HG02798 (cell line): ENCODE results near the gene CSTPP1.
"Not testable (repeated sequence)": the region's sequence is repeated elsewhere in the genome, so short reads cannot be mapped to it uniquely, and the experiment has no call there.

Experiments used
- ATAC-seq: cut with Tn5 transposase; IDR thresholded peaks from one replicate; pipeline ENCODE4 v1.9.1; 2021; ENCODE audit warnings: mild to moderate bottlenecking; ENCODE audit not compliant: unreplicated experiment, poor library complexity

Gene CSTPP1

DNA sequence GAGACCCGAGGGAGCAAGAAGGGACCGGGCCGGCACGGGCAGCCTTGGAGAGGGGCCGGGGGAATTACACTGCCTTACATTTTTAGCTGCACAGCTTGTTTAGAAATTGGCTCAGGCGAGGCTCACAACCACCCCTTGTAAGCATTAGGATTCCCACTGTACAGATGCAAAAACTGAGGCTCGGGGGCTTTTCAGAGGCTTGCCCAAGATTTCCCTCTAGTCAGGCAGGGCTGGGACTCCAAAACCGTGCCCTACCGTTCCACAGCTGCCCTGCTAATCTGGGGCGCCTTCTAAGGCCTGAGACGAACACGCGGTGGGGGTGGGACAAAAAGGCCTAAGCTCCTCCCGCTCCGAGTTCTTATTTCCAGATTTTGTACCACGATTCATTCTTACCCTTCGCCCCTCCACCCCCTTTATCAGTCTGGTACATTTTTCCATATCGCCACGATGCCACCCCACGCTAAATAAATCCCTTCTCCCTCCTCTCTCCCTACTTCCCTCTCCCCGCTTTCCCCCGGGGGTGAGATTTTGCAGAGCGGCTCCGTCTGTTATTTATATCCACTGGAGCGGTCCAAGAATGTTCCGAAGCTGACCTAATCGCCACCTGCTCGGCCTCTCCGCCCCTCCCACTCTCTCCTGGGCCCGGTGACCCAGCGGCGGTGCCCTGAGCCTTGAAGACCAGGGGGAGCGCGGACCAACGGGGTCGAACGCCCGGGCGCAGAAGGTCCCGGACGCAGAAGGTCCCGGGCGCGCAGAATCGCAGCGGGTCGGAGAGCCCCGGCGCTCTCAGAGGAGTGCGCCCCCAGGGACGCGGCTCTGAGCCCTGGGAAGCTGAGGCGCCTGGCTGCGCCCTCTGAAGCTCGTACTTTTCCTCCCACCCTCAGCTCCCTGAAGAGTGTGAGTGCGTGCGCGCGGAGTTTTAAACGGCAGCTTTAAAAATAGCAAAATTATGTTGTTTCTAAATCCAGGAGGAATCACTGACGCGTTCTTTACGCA, 250.4 kb downstream of the CSTPP1 start:
- ATAC-seq: peak; percentile 6

DNA sequence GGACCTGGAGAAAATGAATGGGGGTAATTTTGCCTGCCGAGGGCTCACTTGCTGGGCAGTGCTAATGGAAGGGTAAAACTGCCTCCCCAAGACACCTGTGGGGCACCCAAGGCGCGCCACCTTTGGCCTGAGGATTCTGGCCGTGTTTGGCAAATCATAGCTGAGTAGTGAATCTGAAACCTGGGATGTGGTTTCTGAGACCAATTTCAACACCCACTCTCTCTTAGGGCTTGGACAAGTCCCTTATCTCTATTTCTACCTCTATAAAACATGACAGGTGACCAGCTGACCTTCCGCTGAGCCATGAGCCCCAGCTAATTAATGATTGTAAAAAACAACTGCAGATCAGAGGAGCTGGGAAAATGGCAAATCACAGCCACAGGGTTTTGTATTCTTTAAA, 251.2 kb downstream of the CSTPP1 start:
- ATAC-seq: no peak

DNA sequence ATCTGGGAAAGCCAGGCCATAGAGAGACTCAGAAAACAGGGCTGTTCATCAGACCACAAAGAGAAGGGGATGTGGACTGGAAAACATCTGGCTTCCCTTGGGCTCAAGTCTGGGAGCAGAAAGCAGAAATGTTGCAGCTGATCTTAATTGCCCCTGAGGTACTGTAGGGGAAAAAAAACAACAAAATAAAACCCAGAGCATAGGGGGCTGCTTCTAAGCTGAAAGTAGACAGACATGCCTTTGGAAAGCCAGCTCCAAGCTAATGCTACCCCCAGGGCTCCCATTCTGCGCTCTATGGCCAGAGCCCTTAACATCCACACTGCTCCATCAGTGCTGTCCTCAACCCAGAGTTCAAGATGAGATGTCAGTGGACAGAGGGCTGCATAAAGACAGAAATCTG, 251.7 kb downstream of the CSTPP1 start:
- ATAC-seq: no peak

DNA sequence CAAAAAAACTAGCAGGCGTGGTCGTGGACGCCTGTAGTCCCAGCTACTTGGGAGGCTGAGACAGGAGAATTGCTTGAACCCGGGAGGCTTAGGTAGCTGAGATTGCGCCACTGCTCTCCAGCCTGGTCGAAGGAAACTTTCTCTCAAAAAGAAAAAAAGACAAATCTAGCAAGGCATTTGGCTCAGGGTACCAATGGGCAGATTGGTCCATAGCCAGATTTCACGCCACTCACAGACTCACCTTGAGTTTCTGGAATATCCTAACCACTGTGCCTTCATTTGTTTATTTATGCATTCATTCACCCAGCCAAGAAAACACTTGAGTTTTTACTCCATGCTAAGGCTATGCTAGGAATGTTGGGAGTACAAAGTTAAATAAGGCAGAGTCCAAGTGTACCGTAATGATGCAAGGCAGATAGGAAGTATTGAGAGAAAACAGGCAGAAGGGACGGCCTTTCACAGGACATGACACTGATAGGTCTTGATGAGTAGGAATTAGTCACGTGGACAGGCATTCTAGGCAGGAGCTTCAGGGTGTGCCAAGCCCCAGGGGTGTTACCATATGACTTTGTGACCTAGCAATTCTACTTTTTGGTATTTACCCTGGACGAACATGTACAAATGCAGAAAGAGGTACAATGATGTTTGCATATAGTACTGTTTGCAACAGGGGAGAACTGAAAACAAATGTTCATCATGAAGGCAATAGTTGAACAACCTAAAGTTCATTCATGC, 252.7 kb downstream of the CSTPP1 start:
- no peak for ATAC-seq

DNA sequence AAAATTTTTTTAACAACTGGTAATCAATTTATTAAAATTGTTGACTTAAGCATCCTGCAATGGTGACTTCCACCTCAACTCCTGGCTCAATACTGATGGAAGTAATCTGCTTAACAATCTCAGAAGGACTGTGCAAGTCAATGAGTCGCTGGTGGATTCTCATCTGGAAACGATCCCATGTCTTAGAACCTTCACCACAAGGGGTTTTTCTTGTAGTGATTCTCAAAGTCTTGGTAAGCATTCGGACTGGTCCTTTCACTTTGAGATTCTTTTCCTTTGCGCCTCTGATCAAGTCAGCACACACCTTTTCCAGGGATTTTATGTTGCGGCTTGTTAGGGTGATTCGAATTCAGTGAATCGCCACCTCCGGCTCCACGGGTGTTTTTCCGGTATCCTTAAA, 254.6 kb downstream of the CSTPP1 start:
- ATAC-seq: not testable (repeated sequence)

DNA sequence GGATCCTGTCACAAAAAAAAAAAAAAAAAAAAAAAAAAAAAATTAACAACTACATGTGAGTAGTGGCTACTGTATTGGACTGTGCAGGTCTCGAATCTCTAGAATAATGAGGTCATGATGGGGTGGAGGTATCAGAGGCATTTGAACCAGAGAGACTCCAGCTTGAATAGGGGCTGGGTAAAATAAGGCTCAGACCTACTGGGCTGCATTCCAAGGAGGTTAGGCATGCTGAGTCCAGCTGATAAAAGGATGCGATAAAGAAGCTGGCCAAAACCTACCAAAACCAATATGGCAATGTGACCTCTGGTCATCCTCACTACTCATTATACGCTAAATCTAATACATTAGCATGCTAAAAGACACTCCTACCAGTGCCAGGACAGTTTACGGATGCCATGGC, 255.6 kb downstream of the CSTPP1 start:
- no peak for ATAC-seq

DNA sequence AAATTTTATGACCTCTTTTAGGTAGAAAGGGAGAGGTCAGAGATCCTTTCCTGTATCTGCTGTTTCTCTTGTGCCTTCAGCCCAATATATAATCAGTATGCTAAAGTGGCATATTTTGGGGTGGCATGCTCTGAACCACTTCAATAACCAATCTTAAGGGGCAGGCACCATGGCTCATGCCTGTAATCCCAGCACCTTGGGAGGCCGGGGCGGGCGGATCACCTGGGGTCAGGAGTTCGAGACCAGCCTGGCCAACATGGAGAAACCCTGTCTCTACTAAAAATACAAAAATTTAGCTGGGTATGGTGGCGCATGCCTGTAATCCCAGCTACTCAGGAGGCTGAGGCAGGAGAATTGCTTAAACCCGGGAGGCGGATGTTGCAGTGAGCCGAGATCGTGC, 261.6 kb downstream of the CSTPP1 start:
- ATAC-seq: not testable (repeated sequence)

DNA sequence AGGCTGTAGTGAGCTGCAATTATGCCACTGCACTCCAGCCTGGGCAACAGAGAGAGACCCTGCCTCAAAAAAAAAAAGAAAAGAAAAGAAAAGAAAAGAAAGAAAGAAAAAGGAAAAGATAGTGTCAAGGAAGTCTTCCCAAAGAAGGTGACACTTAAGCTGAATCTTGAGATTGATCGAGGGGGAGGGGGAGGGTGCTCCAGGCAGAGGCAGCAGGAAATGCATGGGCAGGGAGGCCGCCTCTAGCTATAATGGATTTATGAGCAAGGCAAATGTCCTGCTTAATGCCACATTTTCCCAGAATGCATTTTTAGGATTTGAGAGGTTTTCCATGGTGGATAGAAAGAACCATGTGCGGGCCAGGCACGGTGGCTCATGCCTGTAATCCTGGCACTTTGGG, 264.5 kb downstream of the CSTPP1 start:
- no peak for ATAC-seq

DNA sequence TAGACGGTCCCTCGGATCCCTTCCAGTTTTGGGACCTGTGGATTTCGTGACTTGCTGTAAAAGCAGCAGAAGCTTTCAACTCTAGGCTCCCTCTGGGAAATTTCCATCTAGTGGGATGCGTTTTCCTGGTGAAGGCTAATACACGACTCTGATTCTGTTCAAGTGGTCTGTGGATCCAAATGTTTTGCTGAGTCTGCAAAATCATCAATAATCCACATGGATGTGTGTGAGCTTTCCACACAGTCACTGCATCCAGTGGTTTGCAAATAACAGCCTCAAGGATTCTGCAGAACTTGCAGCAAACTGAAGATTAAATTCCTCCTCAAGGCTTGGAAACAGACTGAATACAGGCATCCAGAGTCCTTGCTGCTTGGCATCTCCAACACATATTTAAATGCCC, 266.0 kb downstream of the CSTPP1 start:
- ATAC-seq: no peak

DNA sequence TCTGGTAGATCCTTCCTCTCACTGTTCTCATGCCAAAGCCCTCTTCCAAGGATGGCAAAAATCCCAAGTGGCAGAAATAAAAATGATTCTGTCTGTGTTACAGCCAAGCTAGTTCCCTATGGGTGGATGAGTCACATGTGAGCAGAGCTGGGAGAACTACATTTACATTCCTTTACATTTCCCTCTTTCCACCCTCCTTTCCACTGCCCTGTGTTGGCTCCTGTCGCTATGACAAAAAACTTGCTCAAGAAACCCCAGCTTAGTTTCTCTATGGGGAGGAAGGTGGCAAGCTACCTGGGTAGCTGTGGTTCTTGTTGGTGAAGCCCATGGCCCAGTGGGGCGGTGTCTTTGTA, 268.1 kb downstream of the CSTPP1 start:
- ATAC-seq: no peak

DNA sequence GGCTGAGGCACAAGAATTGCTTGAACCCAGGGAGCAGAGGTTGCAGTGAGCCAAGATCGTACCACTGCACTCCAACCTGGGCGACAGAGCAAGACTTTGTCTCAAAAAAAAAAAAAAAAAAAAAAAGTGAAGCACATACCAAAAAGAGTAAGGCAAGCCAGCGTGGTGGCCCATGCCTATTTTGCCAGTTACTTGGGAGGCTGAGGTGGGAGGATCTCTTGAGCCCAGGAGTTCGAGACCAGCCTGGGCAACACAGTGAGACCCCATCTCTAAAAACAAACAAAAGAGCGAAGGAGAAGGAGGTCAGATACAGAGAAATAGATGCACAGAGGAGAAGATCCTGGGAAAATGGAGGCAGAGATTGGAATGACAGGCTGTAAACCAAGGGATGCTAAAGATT, 270.0 kb downstream of the CSTPP1 start:
- not testable (repeated sequence) for ATAC-seq

DNA sequence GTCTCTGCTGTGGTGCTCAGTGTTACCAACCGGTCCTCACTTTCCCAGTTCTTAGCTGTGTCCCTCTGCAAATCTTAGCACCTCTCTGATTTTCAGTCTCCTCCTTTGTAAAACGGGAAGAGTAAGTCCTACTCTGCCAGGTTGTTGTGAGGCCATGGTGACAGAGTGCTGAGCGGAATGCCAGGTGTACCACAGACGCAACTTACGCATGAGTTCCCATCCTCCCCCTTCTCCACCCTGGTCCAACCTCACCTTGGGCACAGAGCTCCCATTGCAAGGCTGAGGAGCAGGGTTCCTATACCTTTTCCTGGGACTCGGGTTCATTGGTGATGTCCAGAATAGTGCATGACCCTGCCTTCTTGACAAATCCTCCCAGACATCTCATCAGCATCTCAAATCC, 270.9 kb downstream of the CSTPP1 start:
- ATAC-seq: no peak

DNA sequence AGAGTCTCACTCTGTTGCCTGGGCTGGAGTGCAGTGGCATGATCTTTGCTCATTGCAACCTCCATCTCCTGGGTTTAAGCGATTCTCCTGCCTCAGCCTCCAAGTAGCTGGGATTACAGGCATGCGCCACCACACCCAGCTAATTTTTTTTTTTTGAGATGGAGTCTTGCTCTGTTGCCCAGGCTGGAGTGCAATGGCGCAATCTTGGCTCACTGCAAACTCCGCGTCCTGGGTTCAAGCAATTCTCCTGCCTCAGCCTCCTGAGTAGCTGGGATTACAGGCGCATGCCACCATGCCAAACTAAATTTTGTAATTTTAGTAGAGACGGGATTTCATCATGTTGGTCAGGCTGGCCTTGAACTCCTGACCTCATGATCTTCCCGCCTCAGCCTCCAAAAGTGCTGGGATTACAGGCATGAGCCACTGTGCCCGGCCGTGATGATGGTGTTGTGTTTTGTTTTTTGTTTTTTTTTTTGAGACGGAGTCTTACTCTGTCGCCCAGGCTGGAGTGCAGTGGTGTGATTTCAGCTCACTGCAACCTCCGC, 271.5 kb downstream of the CSTPP1 start:
- ATAC-seq: not testable (repeated sequence)

DNA sequence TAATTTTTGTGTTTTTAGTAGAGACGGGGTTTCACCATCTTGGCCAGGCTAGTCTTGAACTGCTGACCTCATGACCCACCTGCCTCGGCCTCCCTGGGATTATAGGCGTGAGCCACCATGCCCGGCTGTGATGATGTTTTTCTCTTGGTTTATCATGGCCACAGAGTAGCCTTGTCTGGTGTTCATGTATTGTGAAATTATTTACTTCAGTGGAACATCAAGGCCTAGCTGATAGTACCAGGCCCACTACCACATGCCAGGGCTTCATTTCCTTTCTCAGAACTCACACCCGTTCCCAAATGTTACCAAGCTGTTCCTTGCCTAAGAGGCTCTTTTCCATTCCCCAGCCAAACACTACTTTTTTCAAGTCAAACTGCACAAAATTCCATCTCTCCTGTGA, 272.1 kb downstream of the CSTPP1 start:
- ATAC-seq: no peak
